Measurements from ENCODE around the gene RHOXF2.
"Not testable (repeated sequence)": the region's sequence is repeated elsewhere in the genome, so short reads cannot be mapped to it uniquely, and the experiment has no call there.

RHOXF2 gene
- 0 reads per million in 3 donors for total RNA-seq

GRCh38 chrX:120158313-120158712 lies at the start of gene RHOXF2:
TSS of gene RHOXF2 (plus strand) at chrX:120158613. CDS start at chrX:120158751, 138 bp downstream.
- not testable (repeated sequence) for H3K9me3 ChIP-seq (ENCODE audit: control insufficient read depth, low read length); H3K36me3 ChIP-seq (ENCODE audit: control insufficient read depth, insufficient read depth, low read length); H3K27me3 ChIP-seq (replicated peaks; ENCODE audit: control insufficient read depth, insufficient read depth, low read length, poor library complexity, severe bottlenecking); H3K27ac ChIP-seq (ENCODE audit: insufficient read depth, low read length, poor library complexity, severe bottlenecking); H3K4me3 ChIP-seq (ENCODE audit: insufficient read depth, low read depth, low read length, poor library complexity, severe bottlenecking); H3K4me1 ChIP-seq (ENCODE audit: control insufficient read depth, insufficient read depth, low read length, poor library complexity, severe bottlenecking); DNase-seq

- Histone ChIP-seq H3K36me3 (ENCODE audit: control insufficient read depth, insufficient read depth, low read length) (no peaks in the 10 kb centered on the region), H3K4me1 (ENCODE audit: control insufficient read depth, insufficient read depth, low read length, poor library complexity, severe bottlenecking) (no peaks in the 10 kb centered on the region), H3K27me3 (replicated peaks; ENCODE audit: control insufficient read depth, insufficient read depth, low read length, poor library complexity, severe bottlenecking) (no peaks in the 10 kb centered on the region), H3K9me3 (ENCODE audit: control insufficient read depth, low read length) (no peaks in the 10 kb centered on the region), H3K4me3 (ENCODE audit: insufficient read depth, low read depth, low read length, poor library complexity, severe bottlenecking) (no peak overlapping the region), H3K27ac (ENCODE audit: insufficient read depth, low read length, poor library complexity, severe bottlenecking) (no peak overlapping the region)
- no peak for DNase-seq
These were observed 49.0 kb upstream of the RHOXF2 start for GRCh38 chrX:120109378-120109777.

DNA sequence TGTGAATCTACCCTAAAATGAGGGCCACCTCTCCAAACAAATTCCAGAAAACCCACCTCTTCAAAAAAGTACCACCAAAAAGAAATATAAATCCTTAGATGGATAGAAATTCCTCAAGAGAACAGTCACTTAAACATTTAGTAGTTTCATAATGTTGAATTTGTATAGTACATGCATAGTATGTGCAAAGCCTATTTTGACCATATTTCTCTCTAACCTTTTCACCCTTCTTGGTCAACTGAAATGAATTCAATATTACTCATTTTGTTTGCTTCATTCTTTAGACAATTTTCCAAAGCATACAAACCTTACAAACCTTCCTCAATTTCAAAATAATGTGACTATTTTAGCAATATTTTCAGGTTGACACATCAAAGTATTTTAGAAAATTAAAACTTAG lies 46.8 kb upstream of the RHOXF2 start:
- H3K4me1 ChIP-seq (ENCODE audit: control insufficient read depth, insufficient read depth, low read length, poor library complexity, severe bottlenecking) = no peaks in the 10 kb centered on the region
- no peak overlapping the region for H3K4me3 ChIP-seq (ENCODE audit: insufficient read depth, low read depth, low read length, poor library complexity, severe bottlenecking)
- no peaks in the 10 kb centered on the region for H3K9me3 ChIP-seq (ENCODE audit: control insufficient read depth, low read length)
- no peak overlapping the region for H3K27ac ChIP-seq (ENCODE audit: insufficient read depth, low read length, poor library complexity, severe bottlenecking)
- no peaks in the 10 kb centered on the region for H3K36me3 ChIP-seq (ENCODE audit: control insufficient read depth, insufficient read depth, low read length)
- no peaks in the 10 kb centered on the region for H3K27me3 ChIP-seq (replicated peaks; ENCODE audit: control insufficient read depth, insufficient read depth, low read length, poor library complexity, severe bottlenecking)
- no peak for DNase-seq

- H3K27me3 ChIP-seq (replicated peaks; ENCODE audit: control insufficient read depth, insufficient read depth, low read length, poor library complexity, severe bottlenecking) = no peaks in the 10 kb centered on the region
These were observed 42.9 kb upstream of the RHOXF2 start, which contains the start of gene RHOXF1 for GRCh38 chrX:120115438-120115963. TSS of gene RHOXF1 (minus strand) at chrX:120115913. CDS start at chrX:120115862, 51 bp downstream.

GRCh38 chrX:120120223-120120622 lies 38.2 kb upstream of the RHOXF2 start:
- no peak for DNase-seq
- Histone ChIP-seq H3K27ac (ENCODE audit: insufficient read depth, low read length, poor library complexity, severe bottlenecking) (no peak overlapping the region), H3K4me3 (ENCODE audit: insufficient read depth, low read depth, low read length, poor library complexity, severe bottlenecking) (no peak overlapping the region), H3K9me3 (ENCODE audit: control insufficient read depth, low read length) (no peaks in the 10 kb centered on the region), H3K36me3 (ENCODE audit: control insufficient read depth, insufficient read depth, low read length) (no peaks in the 10 kb centered on the region), H3K27me3 (replicated peaks; ENCODE audit: control insufficient read depth, insufficient read depth, low read length, poor library complexity, severe bottlenecking) (no peaks in the 10 kb centered on the region), H3K4me1 (ENCODE audit: control insufficient read depth, insufficient read depth, low read length, poor library complexity, severe bottlenecking) (no peaks in the 10 kb centered on the region)

More at GRCh38 chrX:120115438-120115963, 42.9 kb upstream of the RHOXF2 start, which contains the start of gene RHOXF1:
- no peaks in the 10 kb centered on the region for H3K36me3 ChIP-seq (ENCODE audit: control insufficient read depth, insufficient read depth, low read length)
- no peaks in the 10 kb centered on the region for H3K9me3 ChIP-seq (ENCODE audit: control insufficient read depth, low read length)
- no peak for DNase-seq
- no peak within 1 kb of the TSS for H3K27ac ChIP-seq (ENCODE audit: insufficient read depth, low read length, poor library complexity, severe bottlenecking)
- H3K4me3 ChIP-seq (ENCODE audit: insufficient read depth, low read depth, low read length, poor library complexity, severe bottlenecking) = no peak within 1 kb of the TSS
- no peaks in the 10 kb centered on the region for H3K4me1 ChIP-seq (ENCODE audit: control insufficient read depth, insufficient read depth, low read length, poor library complexity, severe bottlenecking)

- DNase-seq = no peak
- Histone ChIP-seq H3K36me3 (ENCODE audit: control insufficient read depth, insufficient read depth, low read length) (no peaks in the 10 kb centered on the region), H3K27ac (ENCODE audit: insufficient read depth, low read length, poor library complexity, severe bottlenecking) (no peak overlapping the region), H3K4me1 (ENCODE audit: control insufficient read depth, insufficient read depth, low read length, poor library complexity, severe bottlenecking) (no peaks in the 10 kb centered on the region), H3K9me3 (ENCODE audit: control insufficient read depth, low read length) (no peaks in the 10 kb centered on the region), H3K27me3 (replicated peaks; ENCODE audit: control insufficient read depth, insufficient read depth, low read length, poor library complexity, severe bottlenecking) (no peaks in the 10 kb centered on the region), H3K4me3 (ENCODE audit: insufficient read depth, low read depth, low read length, poor library complexity, severe bottlenecking) (no peak overlapping the region)
These were observed 33.0 kb upstream of the RHOXF2 start for GRCh38 chrX:120125444-120125843.

GRCh38 chrX:120128306-120128846 lies 30.0 kb upstream of the RHOXF2 start:
- not testable (repeated sequence) for DNase-seq; H3K36me3 ChIP-seq (ENCODE audit: control insufficient read depth, insufficient read depth, low read length); H3K4me1 ChIP-seq (ENCODE audit: control insufficient read depth, insufficient read depth, low read length, poor library complexity, severe bottlenecking); H3K9me3 ChIP-seq (ENCODE audit: control insufficient read depth, low read length); H3K27ac ChIP-seq (ENCODE audit: insufficient read depth, low read length, poor library complexity, severe bottlenecking); H3K4me3 ChIP-seq (ENCODE audit: insufficient read depth, low read depth, low read length, poor library complexity, severe bottlenecking); H3K27me3 ChIP-seq (replicated peaks; ENCODE audit: control insufficient read depth, insufficient read depth, low read length, poor library complexity, severe bottlenecking)

DNA sequence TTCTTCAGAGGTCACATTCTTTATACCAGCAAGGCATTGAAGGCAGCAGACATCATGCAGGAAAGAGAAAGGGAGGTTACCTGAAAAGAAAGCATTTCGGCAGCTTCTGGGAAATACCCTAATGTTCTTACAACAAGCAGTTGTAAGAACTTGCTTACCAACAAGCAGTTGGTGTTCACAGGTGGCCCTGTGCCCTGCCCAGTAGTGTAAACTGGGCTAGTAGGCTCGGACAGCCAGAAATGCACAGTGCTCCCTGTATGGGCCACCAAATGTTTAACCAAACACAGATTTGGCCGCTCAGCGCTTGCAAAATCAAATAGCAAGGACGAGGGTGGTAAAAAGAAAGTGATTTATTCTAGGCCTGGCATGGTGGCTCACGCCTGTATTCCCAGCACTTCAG lies 22.3 kb upstream of the RHOXF2 start:
- DNase-seq = no peak
- Histone ChIP-seq H3K27me3 (replicated peaks; ENCODE audit: control insufficient read depth, insufficient read depth, low read length, poor library complexity, severe bottlenecking) (no peaks in the 10 kb centered on the region), H3K9me3 (ENCODE audit: control insufficient read depth, low read length) (no peaks in the 10 kb centered on the region), H3K4me1 (ENCODE audit: control insufficient read depth, insufficient read depth, low read length, poor library complexity, severe bottlenecking) (no peaks in the 10 kb centered on the region), H3K4me3 (ENCODE audit: insufficient read depth, low read depth, low read length, poor library complexity, severe bottlenecking) (no peak overlapping the region), H3K36me3 (ENCODE audit: control insufficient read depth, insufficient read depth, low read length) (no peaks in the 10 kb centered on the region), H3K27ac (ENCODE audit: insufficient read depth, low read length, poor library complexity, severe bottlenecking) (no peak overlapping the region)

- DNase-seq = no peak
- H3K27me3 ChIP-seq (replicated peaks; ENCODE audit: control insufficient read depth, insufficient read depth, low read length, poor library complexity, severe bottlenecking) = no peaks in the 10 kb centered on the region
- H3K9me3 ChIP-seq (ENCODE audit: control insufficient read depth, low read length) = no peaks in the 10 kb centered on the region
- no peaks in the 10 kb centered on the region for H3K4me1 ChIP-seq (ENCODE audit: control insufficient read depth, insufficient read depth, low read length, poor library complexity, severe bottlenecking)
- H3K4me3 ChIP-seq (ENCODE audit: insufficient read depth, low read depth, low read length, poor library complexity, severe bottlenecking) = no peak overlapping the region
- H3K36me3 ChIP-seq (ENCODE audit: control insufficient read depth, insufficient read depth, low read length) = no peaks in the 10 kb centered on the region
- no peak overlapping the region for H3K27ac ChIP-seq (ENCODE audit: insufficient read depth, low read length, poor library complexity, severe bottlenecking)
These were observed 21.6 kb upstream of the RHOXF2 start for GRCh38 chrX:120136840-120137239.

DNA sequence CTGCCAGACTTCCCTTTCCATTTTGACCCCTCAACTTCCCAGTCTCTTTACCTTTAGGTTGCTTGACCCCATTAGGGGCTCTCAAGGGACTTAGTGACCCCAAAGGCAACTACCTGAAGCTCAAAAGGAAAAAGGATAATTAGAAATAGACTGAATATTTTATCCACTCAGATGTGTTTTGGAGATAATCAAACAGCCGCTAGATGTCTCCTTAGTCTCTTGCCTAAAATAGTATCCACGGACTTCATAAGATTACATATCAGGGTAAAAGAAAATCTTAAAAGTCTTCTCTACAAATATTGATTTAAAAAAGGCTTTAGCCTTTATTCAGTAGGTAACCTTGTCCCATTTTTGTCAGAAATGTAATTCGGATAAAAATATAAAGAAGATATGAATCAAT lies 21.0 kb upstream of the RHOXF2 start:
- Histone ChIP-seq H3K27ac (ENCODE audit: insufficient read depth, low read length, poor library complexity, severe bottlenecking) (no peak overlapping the region), H3K9me3 (ENCODE audit: control insufficient read depth, low read length) (no peaks in the 10 kb centered on the region), H3K36me3 (ENCODE audit: control insufficient read depth, insufficient read depth, low read length) (no peaks in the 10 kb centered on the region), H3K27me3 (replicated peaks; ENCODE audit: control insufficient read depth, insufficient read depth, low read length, poor library complexity, severe bottlenecking) (no peaks in the 10 kb centered on the region), H3K4me3 (ENCODE audit: insufficient read depth, low read depth, low read length, poor library complexity, severe bottlenecking) (no peak overlapping the region), H3K4me1 (ENCODE audit: control insufficient read depth, insufficient read depth, low read length, poor library complexity, severe bottlenecking) (no peaks in the 10 kb centered on the region)
- DNase-seq = no peak

Measured in effector memory CD4-positive, alpha-beta T cell (primary cell).